ENCODE data around the gene NDUFA12. TPM values are rescaled to one million over a fixed set of nuclear protein-coding genes. Genes with fewer than 3 reads are reported as not detected.

The NDUFA12 gene
- total and polyA plus RNA-seq, 9 of the 15 experiments (the other 6 are each of a cell fraction or from before 2014, with no cell fraction given): 115 to 986 (median 283) TPM

- Histone ChIP-seq H3K27ac (ENCODE audit: extremely low read depth, low read depth, low read length) (no peak overlapping the region), H3K4me2 (ENCODE audit: insufficient read depth, low read length) (no peak overlapping the region), H3K9ac (ENCODE audit: insufficient read depth in 1 of 2, low read depth in 2 of 2, low read length in 2 of 2) (no peak overlapping the region), H3K9me3 (replicated peaks; ENCODE audit: control insufficient read depth, insufficient read depth, low read depth, low read length) (no peaks in the 10 kb centered on the region), H3K36me3 (ENCODE audit: control insufficient read depth, insufficient read depth, low read length) (peaks cover 63% of the 10 kb centered on the region; the same call in 2 of the 3 replicates), H3K79me2 (ENCODE audit: control insufficient read depth, insufficient read depth, low read length) (no peaks in the 10 kb centered on the region), H3K4me3 (no peak overlapping the region), H3K4me1 (replicated peaks in 1 of 2; ENCODE audit: control insufficient read depth in 2 of 2, insufficient read depth in 2 of 2, low read length in 2 of 2) (no peaks in the 10 kb centered on the region), H3K27me3 (ENCODE audit: control insufficient read depth in 2 of 2, insufficient read depth in 2 of 2, low read length in 2 of 2) (no peaks in the 10 kb centered on the region), H3K9me1 (ENCODE audit: control insufficient read depth, insufficient read depth, low read length) (no peaks in the 10 kb centered on the region), H2AFZ (ENCODE audit: low read depth, low read length) (no peak overlapping the region), H4K20me1 (replicated peaks; ENCODE audit: control insufficient read depth, insufficient read depth, low read length) (no peaks in the 10 kb centered on the region)
- no peak for DNase-seq (ENCODE audit: extremely low read depth in 1 of 4, low spot score in 3 of 4)
- FAIRE-seq: no peak
- intact Hi-C loops (cut with micrococcal nuclease) (no loop called here), in situ Hi-C loops (cut with MboI) (no loop called here)
- BruUV-seq (replicated peaks): no TSS peak
- 84% methylated on average over 3 of the region's 4 CpGs for WGBS (ENCODE audit: insufficient coverage, low coverage, missing lambda C conversion rate)
- CTCF ChIA-PET (ENCODE audit: low intra/inter-chr PET ratio): no interaction called here
- TF ChIP-seq SMARCA4 (IDR thresholded peaks at IDR 0.05): no peak
- TF ChIP-seq ZNF41 (CRISPR knock-in tag; conservative IDR thresholded peaks at IDR 0.05): no peak
- TF ChIP-seq GTF3C2 (IDR thresholded peaks at IDR 0.05; ENCODE audit: borderline replicate concordance, extremely low read depth, insufficient read length): no peak
- no peak for TF ChIP-seq FOXK2 (conservative IDR thresholded peaks at IDR 0.05 in 1 of 2, IDR thresholded peaks at IDR 0.05 in 1 of 2; ENCODE audit: low read depth in 2 of 2)
- TF ChIP-seq MEF2A (IDR thresholded peaks at IDR 0.05; ENCODE audit: control insufficient read depth, low read depth, low read length): no peak
- TF ChIP-seq SMARCC2 (IDR thresholded peaks at IDR 0.05; ENCODE audit: low read depth): no peak
- TF ChIP-seq, protein P1, sequence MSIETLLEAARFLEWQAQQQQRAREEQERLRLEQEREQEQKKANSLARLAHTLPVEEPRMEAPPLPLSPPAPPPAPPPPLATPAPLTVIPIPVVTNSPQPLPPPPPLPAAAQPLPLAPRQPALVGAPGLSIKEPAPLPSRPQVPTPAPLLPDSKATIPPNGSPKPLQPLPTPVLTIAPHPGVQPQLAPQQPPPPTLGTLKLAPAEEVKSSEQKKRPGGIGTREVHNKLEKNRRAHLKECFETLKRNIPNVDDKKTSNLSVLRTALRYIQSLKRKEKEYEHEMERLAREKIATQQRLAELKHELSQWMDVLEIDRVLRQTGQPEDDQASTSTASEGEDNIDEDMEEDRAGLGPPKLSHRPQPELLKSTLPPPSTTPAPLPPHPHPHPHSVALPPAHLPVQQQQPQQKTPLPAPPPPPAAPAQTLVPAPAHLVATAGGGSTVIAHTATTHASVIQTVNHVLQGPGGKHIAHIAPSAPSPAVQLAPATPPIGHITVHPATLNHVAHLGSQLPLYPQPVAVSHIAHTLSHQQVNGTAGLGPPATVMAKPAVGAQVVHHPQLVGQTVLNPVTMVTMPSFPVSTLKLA (conservative IDR thresholded peaks at IDR 0.05): no peak
- no peak for TF ChIP-seq TSC22D4 (tag; IDR thresholded peaks at IDR 0.05)
- TF ChIP-seq, protein P2, sequence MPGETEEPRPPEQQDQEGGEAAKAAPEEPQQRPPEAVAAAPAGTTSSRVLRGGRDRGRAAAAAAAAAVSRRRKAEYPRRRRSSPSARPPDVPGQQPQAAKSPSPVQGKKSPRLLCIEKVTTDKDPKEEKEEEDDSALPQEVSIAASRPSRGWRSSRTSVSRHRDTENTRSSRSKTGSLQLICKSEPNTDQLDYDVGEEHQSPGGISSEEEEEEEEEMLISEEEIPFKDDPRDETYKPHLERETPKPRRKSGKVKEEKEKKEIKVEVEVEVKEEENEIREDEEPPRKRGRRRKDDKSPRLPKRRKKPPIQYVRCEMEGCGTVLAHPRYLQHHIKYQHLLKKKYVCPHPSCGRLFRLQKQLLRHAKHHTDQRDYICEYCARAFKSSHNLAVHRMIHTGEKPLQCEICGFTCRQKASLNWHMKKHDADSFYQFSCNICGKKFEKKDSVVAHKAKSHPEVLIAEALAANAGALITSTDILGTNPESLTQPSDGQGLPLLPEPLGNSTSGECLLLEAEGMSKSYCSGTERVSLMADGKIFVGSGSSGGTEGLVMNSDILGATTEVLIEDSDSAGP (CRISPR knock-in tag; IDR thresholded peaks at IDR 0.05): no peak
- TF ChIP-seq HNRNPUL1 (IDR thresholded peaks at IDR 0.05; ENCODE audit: low read length): no peak
- TF ChIP-seq MCM2 (IDR thresholded peaks at IDR 0.05; ENCODE audit: low read depth): no peak
- TF ChIP-seq POLR3G (IDR thresholded peaks at IDR 0.05; ENCODE audit: extremely low read depth, insufficient read length, insufficient replicate concordance): no peak
- TF ChIP-seq ZNF324 (CRISPR knock-in tag; IDR thresholded peaks at IDR 0.05): no peak
- no peak for TF ChIP-seq KLF16 (IDR thresholded peaks at IDR 0.05)
- POLR2A ChIA-PET: no interaction called here
- no peak for ATAC-seq
These were observed 47.7 kb upstream of the NDUFA12 start for GRCh38 chr12:95051241-95051640.
